Measurements from ENCODE around the gene IL16.

DNA sequence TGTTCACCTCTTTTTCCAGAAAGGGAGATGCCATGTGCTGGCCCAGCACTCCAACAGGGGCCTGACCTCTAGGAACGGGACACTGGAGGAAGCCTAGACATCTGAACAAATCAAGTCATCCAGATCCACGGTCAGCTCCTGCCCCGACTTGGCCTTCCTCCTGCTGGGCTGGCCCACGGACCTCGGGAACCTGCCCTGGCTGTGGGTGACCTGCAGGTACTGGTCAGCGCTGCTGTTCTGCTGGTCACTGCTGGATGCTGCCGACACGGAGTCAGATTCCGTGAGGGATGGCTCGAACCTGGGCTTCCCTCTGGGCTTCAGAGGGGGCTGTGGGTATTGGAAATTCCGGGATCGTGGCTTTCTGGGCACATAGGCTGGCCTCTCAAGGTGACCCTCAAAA lies 135.6 kb downstream of the IL16 start:
- TF ChIP-seq FOXM1 (IDR thresholded peaks at IDR 0.05; ENCODE audit: borderline replicate concordance) (no peak), SP1 (IDR thresholded peaks at IDR 0.05) (no peak), HDGF (IDR thresholded peaks at IDR 0.05; ENCODE audit: borderline replicate concordance) (no peak), SUZ12 (IDR thresholded peaks at IDR 0.05) (no peak), FOXK2 (IDR thresholded peaks at IDR 0.05) (no peak), FOXA1 (IDR thresholded peaks at IDR 0.05) (no peak), LEF1 (IDR thresholded peaks at IDR 0.05; ENCODE audit: borderline replicate concordance) (no peak), NFRKB (IDR thresholded peaks at IDR 0.05) (no peak), TARDBP (IDR thresholded peaks at IDR 0.05) (no peak), ARNT (IDR thresholded peaks at IDR 0.05) (no peak), BHLHE40 (IDR thresholded peaks at IDR 0.05; ENCODE audit: borderline replicate concordance) (no peak)
- TF ChIP-seq, protein P1, sequence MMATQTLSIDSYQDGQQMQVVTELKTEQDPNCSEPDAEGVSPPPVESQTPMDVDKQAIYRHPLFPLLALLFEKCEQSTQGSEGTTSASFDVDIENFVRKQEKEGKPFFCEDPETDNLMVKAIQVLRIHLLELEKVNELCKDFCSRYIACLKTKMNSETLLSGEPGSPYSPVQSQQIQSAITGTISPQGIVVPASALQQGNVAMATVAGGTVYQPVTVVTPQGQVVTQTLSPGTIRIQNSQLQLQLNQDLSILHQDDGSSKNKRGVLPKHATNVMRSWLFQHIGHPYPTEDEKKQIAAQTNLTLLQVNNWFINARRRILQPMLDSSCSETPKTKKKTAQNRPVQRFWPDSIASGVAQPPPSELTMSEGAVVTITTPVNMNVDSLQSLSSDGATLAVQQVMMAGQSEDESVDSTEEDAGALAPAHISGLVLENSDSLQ (IDR thresholded peaks at IDR 0.05): no peak
